T-helper 22 cell (primary cell): Measurements from ENCODE around the gene C11orf42.

Experiments used
- DNase-seq: peaks from one replicate; pipeline ENCODE4 v3.0.0-alpha.2; 2020; ENCODE audit warnings: low read depth

C11orf42 gene

DNA sequence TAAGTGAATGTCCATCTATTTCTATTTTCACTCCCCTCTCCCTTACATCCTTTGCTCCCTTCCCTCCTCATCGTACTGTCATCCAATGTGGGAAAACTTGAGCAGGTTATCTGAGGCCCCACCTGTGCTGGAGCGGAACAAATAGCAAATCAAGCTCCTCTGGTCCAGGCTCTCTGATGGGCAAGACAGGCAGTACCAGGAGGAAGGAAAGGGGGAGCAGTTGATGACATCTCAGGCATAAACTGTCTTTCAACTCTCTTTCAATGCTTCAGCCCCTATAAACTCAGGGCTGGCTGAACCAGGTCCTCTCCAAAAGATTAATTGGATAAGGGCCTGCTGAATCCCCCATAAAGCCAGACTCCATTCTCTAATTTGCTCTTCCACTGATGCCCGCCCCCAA is 52.8 kb downstream of the C11orf42 start:
- DNase-seq, result no peak

DNA sequence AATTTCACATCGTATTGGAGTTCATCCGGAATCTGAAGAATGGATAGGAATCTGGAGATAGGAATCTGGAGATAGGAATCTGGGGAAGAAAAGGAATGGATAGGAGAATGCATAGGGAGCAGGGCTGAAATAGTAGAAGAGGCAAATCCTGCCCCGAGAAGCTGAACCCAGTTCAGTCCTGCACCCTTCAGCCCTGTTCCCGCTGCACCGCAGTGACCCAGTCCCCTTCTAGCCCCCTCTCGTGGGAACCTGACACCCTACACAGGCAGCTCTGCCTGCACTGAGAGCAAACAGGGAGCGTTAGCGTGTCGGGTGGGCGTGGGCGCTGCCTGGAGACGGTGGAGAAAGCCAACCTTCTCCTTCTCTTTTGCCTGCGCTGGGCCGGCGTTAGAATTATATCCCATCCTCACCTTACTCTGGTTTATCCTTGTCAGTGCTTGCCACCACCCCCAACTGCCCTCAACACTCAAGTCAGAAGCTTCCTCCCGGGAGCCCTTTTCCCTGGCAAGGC is 53.3 kb downstream of the C11orf42 start:
- DNase-seq, result no peak

DNA sequence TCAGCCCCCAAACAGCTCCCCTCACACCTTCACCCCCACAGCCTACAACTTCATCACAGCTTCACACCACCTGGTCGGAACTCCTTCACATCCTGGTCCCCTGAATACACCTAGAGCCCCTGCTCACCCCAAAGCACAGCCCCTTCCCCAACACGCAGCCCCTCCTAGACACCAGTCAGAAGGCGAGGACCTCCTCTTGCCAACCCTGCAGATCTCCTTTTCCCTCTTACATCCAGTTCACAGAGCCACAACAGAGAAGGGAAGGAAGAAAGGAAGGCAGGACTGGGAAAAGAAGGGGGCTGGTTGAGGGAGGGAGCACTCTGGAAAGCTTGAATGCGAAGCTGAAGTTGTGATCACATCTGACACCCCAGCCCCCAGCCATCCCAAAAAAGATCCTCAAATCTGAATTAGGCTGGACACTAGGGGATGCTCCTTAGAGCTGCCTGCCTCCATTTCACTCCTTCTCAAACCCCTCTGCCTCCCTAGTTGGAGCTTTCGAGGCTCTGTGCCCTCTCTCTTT is 54.9 kb downstream of the C11orf42 start:
- no peak for DNase-seq
